HCT116 (cell line): ENCODE measurements around the gene WDR70. TPM values are rescaled to one million over a fixed set of nuclear protein-coding genes. Genes with fewer than 3 reads are reported as not detected.

ENCODE experiments used
- ATAC-seq: fragments of 200-7000 bp; cut with Tn5 transposase; 2 replicates; pipeline ENCODE4 v1.9.1; 2020; ENCODE audit warnings: mild to moderate bottlenecking, moderate library complexity
- BruUV-seq: library from RNA; stranded (reverse); fragments of 400-500 nt; replicated peaks from 2 replicates; lab custom pipeline; 2021; lab: Mats Ljungman, UMichigan
- CTCF ChIA-PET: fragments of 300-600 bp; sonication (Branson Sonifier 250); formaldehyde crosslinking; loops from one replicate; lab custom pipeline; 2021; ENCODE audit warnings: antibody characterized with exemption; lab: Charles Lee
- POLR2A ChIA-PET: fragments of 300-600, 350-600 bp; sonication (Branson Sonifier 250); formaldehyde crosslinking; loops from one replicate; lab custom pipeline; 2021; ENCODE audit warnings: antibody characterized with exemption; lab: Charles Lee
- RAD21 ChIA-PET, 2 experiments: fragments of 300-600 bp; sonication (Branson Sonifier 250); formaldehyde crosslinking; loops; one replicate each; lab custom pipeline; 2023; ENCODE audit warnings: low total read pairs in 2 of 2; ENCODE audit not compliant: uncharacterized antibody in 2 of 2, unreplicated experiment in 2 of 2, low non-redundant PET in 1 of 2; lab: Charles Lee
- DNase-seq: peaks from one replicate; pipeline ENCODE4 v3.0.0-alpha.2; 2010; ENCODE audit warnings: low read depth, low spot score
- H2AFZ ChIP-seq: fragments of 200-600 bp; shearing (Covaris generic), sonication (generic); 2 replicates; pipeline ENCODE4 v1.6.1; 2017; ENCODE audit warnings: low read depth, mixed run types, mixed read lengths, antibody characterized with exemption, low read length; ENCODE audit not compliant: poor library complexity, severe bottlenecking
- H3K27ac ChIP-seq: 2 replicates; pipeline ENCODE4 v1.5.1; 2012; ENCODE audit warnings: low read depth, low read length
- H3K27me3 ChIP-seq: fragments of 200-600 bp; sonication (generic); 2 replicates; pipeline ENCODE4 v1.6.1; 2016; ENCODE audit warnings: mixed run types, low read length, mixed read lengths; ENCODE audit not compliant: insufficient read depth
- H3K36me3 ChIP-seq, 2 experiments: fragments of 200-500 bp in 1 of 2; fragments of 200-600 bp in 1 of 2; sonication (Bioruptor generic) in 1 of 2; sonication (generic) in 1 of 2; 2 replicates each; pipeline versions ENCODE4 v1.5.1 to v1.6.1; 2014 to 2016; ENCODE audit warnings: low read length in 2 of 2, inconsistent platforms in 1 of 2, mixed read lengths in 1 of 2, mixed run types in 1 of 2; ENCODE audit not compliant: insufficient read depth in 2 of 2, control insufficient read depth in 1 of 2
- H3K4me1 ChIP-seq, 2 experiments: fragments of 200-600 bp in 1 of 2; sonication (generic) in 1 of 2; 2 replicates each; pipeline versions ENCODE4 v1.5.1 to v1.6.1; 2012 to 2017; ENCODE audit warnings: low read length in 2 of 2, inconsistent platforms in 1 of 2, mild to moderate bottlenecking in 1 of 2, mixed read lengths in 1 of 2, mixed run types in 1 of 2, moderate library complexity in 1 of 2; ENCODE audit not compliant: insufficient read depth in 2 of 2, control insufficient read depth in 1 of 2
- H3K4me2 ChIP-seq: fragments of 200-600 bp; sonication (generic); 2 replicates; pipeline ENCODE4 v1.6.1; 2017; ENCODE audit warnings: mixed run types, low read length, mixed read lengths
- H3K4me3 ChIP-seq, 2 experiments: fragments of 200-600 bp in 1 of 2; sonication (generic) in 1 of 2; replicated peaks in 1 of 2; 2 replicates each; pipeline ENCODE4 v1.5.1; 2011 to 2016; ENCODE audit warnings: low read length in 2 of 2, control low read depth in 1 of 2, low read depth in 1 of 2, mild to moderate bottlenecking in 1 of 2, mixed read lengths in 1 of 2, mixed run types in 1 of 2
- H3K79me2 ChIP-seq: fragments of 200-600 bp; sonication (generic); 2 replicates; pipeline ENCODE4 v1.6.1; 2017; ENCODE audit warnings: mild to moderate bottlenecking, mixed run types, low read length, moderate library complexity, mixed read lengths; ENCODE audit not compliant: insufficient read depth
- H3K9ac ChIP-seq: fragments of 200-600 bp; sonication (generic); 2 replicates; pipeline ENCODE4 v1.6.1; 2016; ENCODE audit warnings: low read length, mixed read lengths
- H3K9me2 ChIP-seq: fragments of 200-600 bp; sonication (generic), shearing (Covaris generic); 2 replicates; pipeline ENCODE4 v1.6.1; 2017; ENCODE audit warnings: mixed run types, mild to moderate bottlenecking, moderate library complexity; ENCODE audit not compliant: insufficient read depth
- H3K9me3 ChIP-seq, 2 experiments: fragments of 200-500 bp in 1 of 2; fragments of 200-600 bp in 1 of 2; sonication (Bioruptor generic) in 1 of 2; sonication (generic) in 1 of 2; 2 replicates each; pipeline ENCODE4 v1.6.1; 2014 to 2017; ENCODE audit warnings: low read length in 2 of 2, mixed read lengths in 2 of 2, inconsistent platforms in 1 of 2, low read depth in 1 of 2, mild to moderate bottlenecking in 1 of 2, mixed run types in 1 of 2, moderate library complexity in 1 of 2; ENCODE audit not compliant: control insufficient read depth in 1 of 2, insufficient read depth in 1 of 2
- H4K20me1 ChIP-seq: fragments of 200-600 bp; sonication (generic), shearing (Covaris generic); 2 replicates; pipeline ENCODE4 v1.6.1; 2017; ENCODE audit warnings: mixed run types, mild to moderate bottlenecking, moderate library complexity; ENCODE audit not compliant: insufficient read depth
- CEBPB ChIP-seq: IDR thresholded peaks from 2 replicates; pipeline ENCODE4 v1.6.1; 2012; ENCODE audit warnings: low read depth
- EGR1 ChIP-seq: IDR thresholded peaks from 2 replicates; pipeline ENCODE4 v1.6.1; 2012; ENCODE audit warnings: low read depth
- FOSL1 ChIP-seq: IDR thresholded peaks from 2 replicates; pipeline ENCODE4 v1.6.1; 2012; ENCODE audit warnings: low read depth
- POLR2A ChIP-seq: IDR thresholded peaks from 2 replicates; pipeline ENCODE4 v1.7.0; 2011; ENCODE audit warnings: borderline replicate concordance; ENCODE audit not compliant: insufficient read depth, insufficient read length; ENCODE audit errors: extremely low read depth
- RAD21 ChIP-seq: IDR thresholded peaks from 2 replicates; pipeline ENCODE4 v1.6.1; 2012; ENCODE audit warnings: low read depth, mild to moderate bottlenecking
- SIN3A ChIP-seq: IDR thresholded peaks from 2 replicates; pipeline ENCODE4 v1.6.1; 2012; ENCODE audit warnings: low read depth
- SP1 ChIP-seq: IDR thresholded peaks from 2 replicates; pipeline ENCODE4 v1.6.1; 2012; ENCODE audit warnings: low read depth
- YY1 ChIP-seq: IDR thresholded peaks from 2 replicates; pipeline ENCODE4 v1.6.1; 2011; ENCODE audit warnings: low read length, low read depth, moderate library complexity, mild to moderate bottlenecking; ENCODE audit not compliant: insufficient replicate concordance; ENCODE audit errors: extremely low read depth
- ZNF274 ChIP-seq: fragments of 200-500 bp; sonication (Bioruptor generic); IDR thresholded peaks from 2 replicates; pipeline ENCODE4 v1.6.1; 2014; ENCODE audit warnings: mild to moderate bottlenecking, low read depth, low read length, inconsistent platforms
- intact Hi-C: fragments of 100-400 bp; cut with micrococcal nuclease; formaldehyde crosslinking; loops from 2 replicates; pipeline ENCODE4 v1.10.0; 2022
- total RNA-seq: library from RNA; stranded (reverse); gene quantifications from one replicate; pipeline ENCODE4 v1.2.1, GENCODE V29; 2021; ENCODE audit not compliant: unreplicated experiment
- TF ChIP-seq, protein P1 (sequence below), 3 experiments: fragments of 200-600 bp in 1 of 3; sonication (generic) in 1 of 3; IDR thresholded peaks in 2 of 3; conservative IDR thresholded peaks in 1 of 3; 2 replicates each; pipeline ENCODE4 v1.5.1; 2012 to 2017; ENCODE audit warnings: low read depth in 2 of 3, low read length in 2 of 3, antibody characterized with exemption in 1 of 3, borderline replicate concordance in 1 of 3, control low read depth in 1 of 3, mild to moderate bottlenecking in 1 of 3, mixed read lengths in 1 of 3, mixed run types in 1 of 3, moderate library complexity in 1 of 3; ENCODE audit not compliant: insufficient read depth in 1 of 3

WDR70 gene
- total RNA-seq, 1 experiment from 2014 or later: 31.1 TPM

DNA sequence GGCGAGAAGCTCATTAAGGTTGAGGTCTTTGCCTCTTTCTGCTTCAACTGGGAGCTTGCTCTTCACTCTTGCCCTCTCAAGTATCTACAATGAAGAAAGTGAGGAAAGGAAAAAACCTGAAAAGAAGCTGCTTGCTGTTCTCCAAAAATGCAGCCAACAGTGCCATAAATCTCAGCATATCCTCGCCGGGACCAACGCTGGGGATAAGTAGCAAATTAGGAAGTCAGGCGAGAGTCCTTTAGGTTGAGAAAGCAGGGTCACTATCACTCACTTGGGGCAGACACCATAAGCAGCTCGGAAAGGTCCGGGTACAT is 8.6 kb upstream of the WDR70 start:
- no peak for DNase-seq
- intact Hi-C loops: no loop called here

More for the DNA sequence above, 8.6 kb upstream of the WDR70 start:
- POLR2A ChIA-PET: interaction anchor here (0.6 to 1.7 kb wide), 7 partner anchors 9 to 652 kb away, joined by 4 to 26 read pairs (median 5); partner anchors contain the start of gene WDR70
- peaks cover 13 to 19% of the 10 kb centered on the region in 2 experiments; a peak in 3 of 4 replicates for H3K4me1 ChIP-seq
- RAD21 ChIA-PET: interaction anchor here in 1 of 2 experiments (0.6 kb wide), 1 partner anchor 47 kb away, joined by 3 read pairs; no protein-coding TSS in a partner anchor
- peak overlapping the region; percentile 82 for H3K4me2 ChIP-seq
- TF ChIP-seq CEBPB: no peak
- no peak for TF ChIP-seq SP1
- no peak for TF ChIP-seq POLR2A
- no peak for TF ChIP-seq FOSL1
- TF ChIP-seq ZNF274: no peak
- no peak for TF ChIP-seq YY1
- TF ChIP-seq RAD21: no peak
- TF ChIP-seq SIN3A: no peak
- no peak for TF ChIP-seq EGR1
- TF ChIP-seq, protein P1, sequence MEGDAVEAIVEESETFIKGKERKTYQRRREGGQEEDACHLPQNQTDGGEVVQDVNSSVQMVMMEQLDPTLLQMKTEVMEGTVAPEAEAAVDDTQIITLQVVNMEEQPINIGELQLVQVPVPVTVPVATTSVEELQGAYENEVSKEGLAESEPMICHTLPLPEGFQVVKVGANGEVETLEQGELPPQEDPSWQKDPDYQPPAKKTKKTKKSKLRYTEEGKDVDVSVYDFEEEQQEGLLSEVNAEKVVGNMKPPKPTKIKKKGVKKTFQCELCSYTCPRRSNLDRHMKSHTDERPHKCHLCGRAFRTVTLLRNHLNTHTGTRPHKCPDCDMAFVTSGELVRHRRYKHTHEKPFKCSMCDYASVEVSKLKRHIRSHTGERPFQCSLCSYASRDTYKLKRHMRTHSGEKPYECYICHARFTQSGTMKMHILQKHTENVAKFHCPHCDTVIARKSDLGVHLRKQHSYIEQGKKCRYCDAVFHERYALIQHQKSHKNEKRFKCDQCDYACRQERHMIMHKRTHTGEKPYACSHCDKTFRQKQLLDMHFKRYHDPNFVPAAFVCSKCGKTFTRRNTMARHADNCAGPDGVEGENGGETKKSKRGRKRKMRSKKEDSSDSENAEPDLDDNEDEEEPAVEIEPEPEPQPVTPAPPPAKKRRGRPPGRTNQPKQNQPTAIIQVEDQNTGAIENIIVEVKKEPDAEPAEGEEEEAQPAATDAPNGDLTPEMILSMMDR (IDR thresholded peaks at IDR 0.05 in 2 of 3, conservative IDR thresholded peaks at IDR 0.05 in 1 of 3; ENCODE audit: borderline replicate concordance in 1 of 3, insufficient read depth in 1 of 3, low read depth in 2 of 3, low read length in 2 of 3): no peak
- TF ChIP-seq, all 23 proteins: peak for 0
- no peak overlapping the region for H2AFZ ChIP-seq
- peaks cover 53% of the 10 kb centered on the region for H3K79me2 ChIP-seq
- no peaks in the 10 kb centered on the region for H3K9me3 ChIP-seq
- H3K9ac ChIP-seq: peak overlapping the region; percentile 99
- CTCF ChIA-PET: interaction anchor here (0.6 to 1.7 kb wide), 4 partner anchors 9 to 236 kb away, joined by 3 to 10 read pairs (median 4); partner anchors contain the start of gene WDR70
- peak overlapping the region; percentile 90 to 99 for H3K4me3 ChIP-seq
- TSS peak; percentile 69 for BruUV-seq
- 0 out of 2 replicates have a peak, but pooled peaks cover 3% of the 10 kb centered on the region for H4K20me1 ChIP-seq
- H3K36me3 ChIP-seq: no peaks in the 10 kb centered on the region; a peak in 1 of 4 replicates
- H3K9me2 ChIP-seq: no peaks in the 10 kb centered on the region
- H3K27me3 ChIP-seq: no peaks in the 10 kb centered on the region
- H3K27ac ChIP-seq: peak overlapping the region; percentile 74
- ATAC-seq: peak; percentile 59
